ENCODE results near the gene MAML2.

DNA sequence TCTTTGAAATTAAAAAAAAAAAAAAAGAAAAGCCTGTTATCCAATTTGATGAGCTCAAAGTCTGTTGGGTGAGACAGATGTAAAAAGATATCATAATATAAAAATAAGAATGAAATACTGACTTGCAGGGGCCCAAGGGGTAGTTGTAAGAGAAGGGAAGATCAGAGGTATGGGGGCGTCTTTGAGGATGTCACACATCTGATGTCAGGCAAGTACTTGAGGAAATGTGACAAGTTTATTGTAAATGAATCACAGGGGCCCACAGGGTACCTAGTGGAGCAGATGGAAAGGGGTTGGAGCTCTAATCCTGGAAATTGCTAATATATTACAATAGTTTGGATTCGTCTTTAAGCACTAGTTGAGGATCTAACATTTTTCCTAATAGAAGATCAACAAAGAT is 131.6 kb downstream of the MAML2 start:
- TF ChIP-seq, protein P1, sequence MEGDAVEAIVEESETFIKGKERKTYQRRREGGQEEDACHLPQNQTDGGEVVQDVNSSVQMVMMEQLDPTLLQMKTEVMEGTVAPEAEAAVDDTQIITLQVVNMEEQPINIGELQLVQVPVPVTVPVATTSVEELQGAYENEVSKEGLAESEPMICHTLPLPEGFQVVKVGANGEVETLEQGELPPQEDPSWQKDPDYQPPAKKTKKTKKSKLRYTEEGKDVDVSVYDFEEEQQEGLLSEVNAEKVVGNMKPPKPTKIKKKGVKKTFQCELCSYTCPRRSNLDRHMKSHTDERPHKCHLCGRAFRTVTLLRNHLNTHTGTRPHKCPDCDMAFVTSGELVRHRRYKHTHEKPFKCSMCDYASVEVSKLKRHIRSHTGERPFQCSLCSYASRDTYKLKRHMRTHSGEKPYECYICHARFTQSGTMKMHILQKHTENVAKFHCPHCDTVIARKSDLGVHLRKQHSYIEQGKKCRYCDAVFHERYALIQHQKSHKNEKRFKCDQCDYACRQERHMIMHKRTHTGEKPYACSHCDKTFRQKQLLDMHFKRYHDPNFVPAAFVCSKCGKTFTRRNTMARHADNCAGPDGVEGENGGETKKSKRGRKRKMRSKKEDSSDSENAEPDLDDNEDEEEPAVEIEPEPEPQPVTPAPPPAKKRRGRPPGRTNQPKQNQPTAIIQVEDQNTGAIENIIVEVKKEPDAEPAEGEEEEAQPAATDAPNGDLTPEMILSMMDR (IDR thresholded peaks at IDR 0.05 in 8 of 11, conservative IDR thresholded peaks at IDR 0.05 in 3 of 11) = no peak
- no peak for TF ChIP-seq POLR2AphosphoS5 (IDR thresholded peaks at IDR 0.05)

All from spleen (tissue), 7 donors.